GM18861 (cell line): ENCODE results near the gene MPZL1.
"Not testable (repeated sequence)": the region's sequence is repeated elsewhere in the genome, so short reads cannot be mapped to it uniquely, and the experiment has no call there.

ENCODE experiments used
- ATAC-seq: cut with Tn5 transposase; IDR thresholded peaks from one replicate; pipeline ENCODE4 v1.9.1; 2021; ENCODE audit not compliant: unreplicated experiment

MPZL1 gene

DNA sequence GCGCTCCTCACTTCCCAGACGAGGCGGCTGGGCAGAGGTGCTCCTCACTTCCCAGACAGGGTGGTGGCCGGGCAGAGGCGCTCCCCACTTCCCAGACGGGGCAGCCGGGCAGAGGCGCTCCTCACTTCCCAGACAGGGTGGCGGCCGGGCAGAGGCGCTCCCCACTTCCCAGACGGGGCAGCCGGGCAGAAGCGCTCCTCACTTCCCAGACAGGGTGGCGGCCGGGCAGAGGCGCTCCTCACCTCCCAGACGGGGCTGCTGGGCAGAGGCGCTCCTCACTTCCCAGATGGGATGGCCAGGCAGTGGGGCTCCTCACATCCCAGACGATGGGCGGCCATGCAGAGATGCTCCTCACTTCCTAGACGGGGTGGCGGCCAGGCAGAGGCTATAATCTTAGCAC is 84.5 kb downstream of the MPZL1 start:
- not testable (repeated sequence) for ATAC-seq

DNA sequence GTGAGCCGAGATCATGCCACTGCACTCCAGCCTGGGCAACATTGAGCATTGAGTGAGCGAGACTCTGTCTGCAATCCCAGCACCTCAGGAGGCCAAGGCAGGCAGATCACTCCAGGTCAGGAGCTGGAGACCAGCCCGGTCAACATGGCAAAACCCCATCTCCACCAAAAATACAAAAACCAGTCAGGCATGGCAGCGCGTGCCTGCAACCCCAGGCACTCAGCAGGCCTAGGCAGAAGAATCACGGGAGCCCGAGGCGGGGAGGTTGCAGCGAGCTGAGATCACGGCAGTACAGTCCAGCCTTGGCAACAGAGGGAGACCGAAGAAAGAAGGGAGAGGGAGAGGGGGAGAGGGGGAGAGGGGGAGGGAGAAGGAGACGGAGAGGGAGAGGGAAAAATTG is 84.9 kb downstream of the MPZL1 start:
- ATAC-seq, result not testable (repeated sequence)

DNA sequence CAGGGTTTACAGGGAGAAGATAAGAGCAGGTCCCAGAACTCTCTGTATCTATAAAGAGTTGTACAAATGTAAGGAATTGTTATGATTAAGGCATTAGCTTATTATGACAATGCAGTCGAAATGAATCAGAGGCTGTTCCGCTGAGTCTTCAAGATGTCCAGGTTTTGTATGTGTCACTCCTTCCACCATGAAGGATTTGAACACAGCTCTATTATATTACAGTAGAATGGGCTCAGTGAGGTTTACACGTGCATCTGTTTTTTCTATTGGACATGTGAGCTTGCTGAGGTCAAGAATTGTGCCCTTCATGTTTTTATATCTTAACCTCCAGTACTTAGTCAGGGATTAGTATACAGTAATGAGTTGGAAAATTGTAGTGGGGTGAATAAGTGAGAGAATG is 86.3 kb downstream of the MPZL1 start:
- ATAC-seq, result no peak

DNA sequence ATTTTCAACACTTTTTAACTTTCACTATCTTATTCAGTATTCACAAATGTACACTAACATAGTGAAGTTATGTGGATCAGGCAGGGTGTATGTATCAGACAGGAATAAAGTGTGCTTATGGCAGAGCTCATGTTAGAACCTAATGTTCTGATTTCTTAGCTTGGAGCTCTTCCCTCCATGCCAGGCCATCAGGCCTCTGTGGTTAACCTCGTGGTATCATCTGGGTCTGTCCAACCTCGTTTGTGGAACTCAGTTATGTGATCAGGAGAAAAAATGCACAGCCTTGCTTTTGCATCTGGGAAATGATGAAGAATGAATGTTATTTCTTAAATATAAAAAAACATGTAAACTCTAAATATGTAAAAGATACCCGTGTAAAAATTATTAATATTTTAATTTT is 86.9 kb downstream of the MPZL1 start:
- no peak for ATAC-seq

DNA sequence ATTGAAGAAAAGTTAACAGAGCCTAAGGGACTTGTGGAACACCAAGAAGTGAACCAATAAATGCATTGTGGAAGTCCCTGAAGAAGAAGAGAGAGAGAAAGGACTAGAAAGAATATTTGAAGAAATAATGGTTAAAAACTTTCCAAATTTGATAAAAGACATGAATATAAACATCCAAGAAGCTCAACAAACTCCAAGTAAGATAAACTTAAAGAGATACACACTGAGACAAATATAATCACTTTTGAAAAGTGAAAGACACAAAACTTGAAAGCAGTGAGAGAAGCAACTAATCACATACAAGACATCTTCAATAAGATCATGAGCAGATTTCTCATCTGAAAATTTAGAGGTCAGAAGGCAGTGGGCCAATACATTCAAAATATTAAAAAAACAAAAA is 91.2 kb downstream of the MPZL1 start:
- no peak for ATAC-seq

DNA sequence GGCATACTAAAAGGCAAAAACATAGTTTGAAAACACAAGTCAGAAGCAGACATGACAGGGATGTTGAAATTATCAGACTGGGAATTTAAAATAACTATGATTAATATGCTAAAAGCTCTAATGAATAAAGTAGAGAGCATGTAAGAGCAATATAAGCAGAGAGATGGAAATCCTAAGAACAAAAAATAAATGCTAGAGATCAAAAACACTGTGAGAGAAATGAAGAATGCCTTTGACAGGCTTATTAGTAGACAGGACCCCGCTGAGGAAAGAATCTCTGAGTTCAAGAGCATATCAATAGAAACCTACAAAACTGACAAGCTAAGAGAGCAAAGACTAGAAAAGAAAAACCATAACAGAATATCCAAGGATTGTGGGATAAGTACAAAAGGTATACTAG is 93.9 kb downstream of the MPZL1 start:
- ATAC-seq, result no peak

DNA sequence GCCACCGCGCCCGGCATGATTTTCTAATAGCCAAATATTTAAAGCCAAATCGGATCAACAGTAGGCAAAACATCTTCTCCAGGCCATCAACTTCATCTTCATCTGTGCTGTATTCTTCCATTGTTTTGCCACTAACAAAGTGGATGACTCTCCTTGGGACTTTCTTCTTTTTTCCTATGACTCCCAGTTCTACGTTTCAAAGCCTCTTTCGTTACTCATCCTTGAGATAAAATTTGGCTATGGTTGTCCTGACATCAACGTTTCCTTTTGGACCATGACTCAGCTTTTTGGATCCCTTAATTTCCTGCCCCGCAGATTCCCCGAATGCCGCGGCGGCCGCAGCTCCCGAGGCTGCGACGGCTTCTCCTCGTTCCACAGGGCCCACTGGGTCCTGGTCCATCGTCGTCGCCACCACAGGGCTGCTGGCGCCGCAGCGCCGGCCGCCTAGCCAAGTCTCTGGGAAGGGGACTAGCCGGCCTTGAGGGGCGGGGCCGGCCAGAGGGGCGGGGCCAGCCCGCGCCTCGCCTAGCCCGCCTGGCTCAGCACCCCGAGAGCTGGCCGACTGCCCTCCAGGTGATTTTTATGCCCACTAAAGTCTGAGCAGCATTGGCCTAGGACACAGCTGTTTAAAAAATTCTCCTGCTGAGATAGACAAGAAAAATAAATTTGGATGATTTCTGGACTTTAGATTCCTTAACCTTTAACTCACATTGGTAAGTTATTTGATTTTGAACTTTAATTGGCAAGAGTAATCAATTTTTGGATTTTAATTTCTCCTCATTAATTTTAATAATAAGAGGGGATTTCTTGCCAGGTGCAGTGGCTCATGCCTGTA is 98.3 kb downstream of the MPZL1 start:
- ATAC-seq, result no peak

DNA sequence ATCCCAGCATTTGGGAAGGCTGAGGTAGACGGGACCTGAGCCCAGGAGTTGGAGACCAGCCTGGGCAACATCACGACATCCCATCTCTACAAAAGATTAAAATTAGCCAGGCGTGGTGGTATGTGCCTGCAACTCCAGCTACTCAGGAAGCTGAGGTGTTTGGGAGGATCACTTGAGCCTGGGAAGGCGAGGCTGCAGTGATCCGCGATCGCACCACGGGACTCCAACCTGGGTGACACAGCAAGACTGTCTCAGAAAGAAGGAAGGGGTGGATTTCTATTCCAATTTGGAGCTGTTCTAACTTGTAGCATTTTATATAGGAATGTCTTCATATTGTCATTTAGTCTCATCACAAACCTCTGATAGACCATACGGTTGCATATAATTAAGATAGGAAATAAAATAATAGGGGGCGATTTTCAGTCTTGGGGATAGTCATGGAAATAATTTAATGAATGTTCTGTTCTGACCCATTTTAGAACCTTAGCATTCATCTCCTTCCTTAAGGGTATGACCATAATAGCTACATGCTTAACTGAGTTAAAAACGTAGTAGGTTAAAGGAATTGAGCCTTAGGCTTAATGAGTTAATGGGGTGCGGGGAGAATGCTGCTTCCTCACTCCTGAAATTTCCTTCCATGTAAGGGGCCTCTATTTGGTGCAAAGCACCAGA is 99.0 kb downstream of the MPZL1 start:
- no peak for ATAC-seq

DNA sequence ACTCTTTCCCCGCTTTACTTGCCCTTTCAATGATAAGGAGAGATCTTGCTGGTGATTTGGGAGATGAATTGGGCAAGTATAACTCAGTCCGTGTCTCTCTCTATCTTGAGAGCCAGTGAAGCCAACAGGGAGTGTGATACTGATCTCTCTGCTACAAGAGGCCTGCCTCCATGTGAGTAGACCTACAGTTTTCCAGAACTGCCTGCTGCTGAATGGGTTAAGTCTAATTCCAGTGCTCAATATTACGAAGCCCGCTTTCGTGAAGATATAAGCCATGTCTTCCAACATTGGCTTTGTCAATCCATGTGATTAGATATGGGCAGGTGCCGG is 99.5 kb downstream of the MPZL1 start:
- ATAC-seq, result no peak

DNA sequence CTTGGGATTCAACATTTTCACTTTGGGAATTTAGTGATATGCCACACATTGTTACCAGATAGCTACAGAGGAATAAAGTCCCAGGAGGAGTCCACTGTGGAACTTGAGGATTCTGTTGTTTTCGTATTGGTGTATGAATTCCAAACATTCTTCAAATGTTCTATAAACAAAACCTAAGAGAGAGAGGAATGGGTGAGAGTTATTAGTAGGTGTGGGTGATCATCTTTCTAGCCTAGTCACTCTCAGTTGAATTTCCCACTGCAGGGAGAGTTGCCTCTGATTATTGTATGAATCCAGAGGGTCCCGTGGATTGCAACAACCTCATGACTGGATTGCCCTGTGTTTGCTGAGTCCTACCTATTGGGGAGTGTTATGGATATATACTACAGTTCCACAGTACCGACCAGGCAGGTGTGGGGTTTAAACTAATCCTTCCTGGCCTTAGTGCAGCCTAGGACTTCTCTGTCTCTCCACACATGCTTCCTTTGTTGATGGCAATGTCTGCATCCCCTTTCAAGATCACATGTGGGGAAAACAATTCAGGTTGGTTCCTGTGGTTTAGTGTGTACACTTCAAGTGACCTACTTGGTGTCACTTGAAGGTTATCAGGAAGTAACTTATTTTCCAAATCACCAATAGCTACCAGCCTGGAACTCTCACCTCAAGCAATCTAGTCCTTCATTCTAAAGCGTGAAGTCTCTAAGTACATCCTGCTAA is 100.3 kb downstream of the MPZL1 start:
- no peak for ATAC-seq

DNA sequence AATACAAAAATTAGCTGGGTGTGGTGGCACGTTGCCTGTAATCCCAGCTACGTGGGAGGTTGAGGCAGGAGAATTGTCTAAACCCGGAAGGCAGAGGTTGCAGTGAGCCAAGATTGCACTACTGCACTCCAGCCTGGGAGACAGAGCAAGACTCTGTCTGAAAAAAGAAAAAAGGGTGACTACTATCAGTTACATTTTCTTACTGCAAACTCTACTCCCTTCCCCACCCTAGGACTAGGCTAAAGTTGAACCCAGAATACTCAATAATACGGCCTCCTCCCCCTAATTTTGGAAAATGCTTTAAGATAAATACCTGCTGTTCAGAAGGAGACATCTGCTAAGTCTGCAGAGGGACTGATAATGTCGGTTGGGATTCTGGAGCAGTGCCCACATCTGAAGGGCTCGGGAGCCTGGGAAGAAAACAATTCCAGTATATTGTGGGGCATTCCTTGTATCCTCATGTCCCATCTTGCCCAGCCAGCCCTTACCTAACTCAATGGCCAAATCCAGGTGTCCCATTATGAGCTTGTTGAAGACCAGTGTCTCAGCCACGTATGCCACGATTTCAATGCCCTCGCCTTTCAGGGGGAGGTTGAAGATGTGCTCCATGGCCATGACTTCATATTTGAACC is 102.5 kb downstream of the MPZL1 start:
- no peak for ATAC-seq

DNA sequence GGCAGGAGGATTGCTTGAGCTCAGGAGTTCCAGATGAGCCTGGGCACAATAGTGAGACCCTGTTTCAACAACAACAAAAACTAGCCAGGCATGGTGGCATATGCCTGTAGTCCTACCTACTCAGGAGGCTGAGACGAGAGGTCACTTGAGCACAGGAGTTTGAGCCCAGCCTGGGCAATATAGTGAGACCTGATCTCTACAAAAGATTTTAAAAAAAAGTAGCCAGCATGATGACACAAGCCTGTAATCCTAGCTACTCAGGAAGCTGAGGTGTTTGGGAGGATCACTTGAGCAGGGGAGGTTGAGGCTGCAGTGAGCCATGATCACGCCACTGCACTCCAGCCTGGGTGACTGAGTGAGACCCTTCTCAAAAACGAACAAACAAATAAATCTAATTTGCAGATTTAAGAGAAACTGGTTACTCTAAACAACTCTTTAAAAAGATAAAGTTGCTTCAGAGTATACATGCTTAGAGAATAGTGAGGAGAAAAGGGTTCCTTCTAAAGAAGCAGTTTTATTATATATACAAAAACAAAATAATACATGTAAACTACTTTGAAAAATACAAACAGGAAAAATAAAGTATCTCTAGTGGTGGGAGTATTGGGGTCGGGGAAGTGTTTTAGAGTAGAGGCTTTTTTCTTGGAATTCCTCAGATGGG is 103.8 kb downstream of the MPZL1 start:
- no peak for ATAC-seq

DNA sequence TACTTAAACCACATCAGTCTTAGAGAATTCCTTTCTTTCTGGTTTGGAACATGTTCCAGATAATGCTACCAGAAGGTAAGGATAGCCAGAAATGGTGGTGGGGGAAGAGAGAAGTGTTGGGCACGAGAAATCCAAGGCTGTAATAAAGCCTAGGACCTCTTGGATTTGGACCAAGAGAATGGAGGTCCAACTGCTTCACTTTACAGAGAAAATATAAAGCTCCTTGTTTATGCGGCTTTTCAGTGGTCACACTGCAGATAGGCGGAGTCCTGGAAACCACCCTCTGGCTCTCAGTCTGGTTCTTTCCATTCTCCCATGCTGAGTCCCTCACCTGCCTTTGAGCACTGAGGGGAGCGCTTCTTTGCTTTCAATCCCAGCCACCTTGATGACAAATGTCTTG is 104.3 kb downstream of the MPZL1 start:
- no peak for ATAC-seq

DNA sequence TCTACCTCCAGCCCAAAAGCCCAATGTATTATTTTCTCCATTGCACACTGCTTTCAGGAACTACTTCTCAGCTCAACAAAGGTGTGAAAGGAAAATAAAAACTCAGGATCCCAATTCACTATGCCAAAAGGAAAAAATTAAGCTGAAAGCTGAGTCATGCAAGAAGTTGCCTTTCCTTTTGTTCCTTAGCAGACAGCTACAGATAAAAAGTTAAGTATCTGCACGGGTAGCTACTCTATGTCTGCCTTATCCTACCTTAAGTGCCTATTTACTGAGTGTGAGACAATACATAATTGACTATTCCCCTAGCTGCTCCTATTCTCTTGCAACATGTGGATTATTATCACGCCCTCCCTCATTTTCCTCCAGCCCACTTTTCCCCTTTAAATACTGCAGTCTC is 108.1 kb downstream of the MPZL1 start:
- ATAC-seq, result no peak

DNA sequence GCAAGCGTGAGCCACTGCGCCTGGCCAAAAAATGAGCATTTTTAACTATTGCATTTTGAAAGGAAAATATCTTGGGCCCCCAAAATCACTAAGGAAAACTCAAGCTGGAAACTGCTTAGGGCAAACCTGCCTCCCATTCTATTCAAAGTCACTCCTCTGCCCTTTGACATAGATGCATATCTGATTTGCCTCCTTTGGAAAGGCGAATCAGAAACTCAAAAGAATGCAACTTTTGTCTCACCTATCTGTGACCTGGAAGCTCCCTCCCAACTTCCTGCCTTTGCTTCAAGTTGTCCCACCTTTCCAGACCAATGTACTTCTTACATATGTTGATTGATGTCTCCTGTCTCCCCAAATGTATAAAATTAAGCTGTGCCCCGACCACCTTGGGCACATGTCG is 108.9 kb downstream of the MPZL1 start:
- not testable (repeated sequence) for ATAC-seq

DNA sequence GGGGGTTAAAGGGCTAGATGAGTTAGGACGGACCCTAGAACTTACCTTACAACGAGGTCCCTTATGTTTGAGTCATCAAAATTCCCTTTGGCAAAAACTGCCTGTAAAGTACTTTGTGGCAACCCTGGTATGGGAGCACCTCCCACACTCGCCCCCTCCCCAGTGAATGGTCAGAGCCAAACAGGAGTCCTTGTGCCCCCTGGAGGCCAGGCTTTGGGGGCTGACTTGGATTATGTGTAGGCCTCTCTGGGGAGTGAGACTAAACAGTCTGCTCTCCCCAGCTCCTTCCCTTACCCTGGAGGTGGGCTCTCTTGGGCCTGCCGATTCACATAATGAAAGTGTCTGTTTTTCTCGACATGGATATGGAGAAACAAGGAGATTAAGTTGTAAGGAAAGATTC is 110.9 kb downstream of the MPZL1 start:
- no peak for ATAC-seq

DNA sequence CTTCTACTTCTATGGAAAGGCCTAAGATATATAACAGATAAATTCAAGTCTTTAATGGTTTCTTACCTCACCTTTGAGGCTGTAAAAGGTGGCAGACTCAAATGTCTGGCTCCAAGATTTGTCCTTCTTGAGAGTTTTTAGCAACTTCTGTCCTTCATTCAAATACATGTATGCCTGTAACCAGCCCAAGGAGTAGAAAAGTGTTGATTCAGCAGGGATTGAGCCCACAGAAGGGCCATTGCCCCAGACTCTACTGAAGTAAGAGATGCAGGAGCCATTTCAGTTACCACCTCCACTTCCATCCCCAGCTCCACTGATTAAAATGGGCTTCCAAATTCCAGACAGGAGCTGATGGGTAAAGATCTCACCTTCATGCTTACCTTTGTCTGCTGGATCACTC is 112.1 kb downstream of the MPZL1 start:
- ATAC-seq, result no peak

DNA sequence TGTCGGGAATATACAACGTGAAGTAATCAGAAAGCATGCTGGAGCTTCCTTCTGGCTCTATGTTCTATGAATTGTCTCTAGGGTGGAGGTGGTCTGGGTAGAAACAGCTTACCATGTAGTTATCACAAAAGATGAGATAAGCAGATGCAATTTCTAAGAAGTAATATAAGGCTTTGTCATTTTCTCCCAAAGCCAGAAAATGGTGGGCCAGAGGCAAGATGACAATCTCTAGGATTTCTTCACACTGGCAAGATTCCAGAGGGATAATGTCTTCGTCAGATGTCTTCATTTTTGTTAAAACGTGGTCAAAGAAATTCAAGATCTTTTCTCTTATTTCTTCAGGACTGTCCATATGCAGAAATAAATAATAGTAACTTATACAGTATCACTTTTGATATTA is 114.4 kb downstream of the MPZL1 start:
- ATAC-seq, result no peak

DNA sequence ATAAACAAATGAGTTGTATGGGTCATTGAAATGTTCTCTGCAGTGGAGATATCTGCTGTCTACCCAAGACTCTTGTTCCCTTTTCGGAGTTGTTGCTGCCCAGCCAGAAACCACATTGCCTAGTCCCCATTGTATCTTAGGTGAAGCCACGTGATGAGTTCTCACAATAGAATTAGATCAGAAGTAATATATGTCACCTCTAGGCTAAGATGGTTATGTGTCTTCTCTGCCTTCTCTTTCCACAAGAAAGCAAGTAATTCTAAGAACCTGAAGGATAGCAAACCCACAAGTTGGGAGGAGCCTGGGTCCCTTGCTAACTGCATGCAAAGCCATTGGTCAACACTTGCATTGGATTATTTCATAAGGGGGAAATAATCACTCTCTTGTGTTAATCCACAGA is 115.5 kb downstream of the MPZL1 start:
- no peak for ATAC-seq

DNA sequence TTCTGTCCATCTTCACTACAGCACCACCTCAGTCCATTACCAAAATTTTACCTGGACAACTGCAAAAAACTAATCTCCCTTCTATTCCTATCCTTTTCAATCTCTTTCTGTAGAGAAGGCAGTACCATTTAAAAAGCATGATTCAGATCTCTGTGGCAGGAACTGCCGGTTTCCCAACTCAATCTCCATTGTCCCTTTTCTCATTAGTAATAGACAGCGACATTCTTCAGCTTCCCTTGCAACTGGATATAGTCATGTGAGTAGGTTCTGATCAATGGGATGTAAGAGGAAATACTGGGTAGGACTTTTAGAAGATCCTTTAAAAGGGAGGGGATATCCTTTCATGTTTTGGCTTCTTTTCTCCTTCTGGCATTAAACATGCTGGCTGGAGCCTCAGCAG is 117.2 kb downstream of the MPZL1 start:
- ATAC-seq, result no peak
